MCF 10A (cell line): ENCODE results near the gene EIPR1. TPM values are rescaled to one million over a fixed set of nuclear protein-coding genes. Genes with fewer than 3 reads are reported as not detected.

Source experiments
- BruUV-seq: library from RNA; stranded (reverse); fragments of 400-500 nt; replicated peaks from 2 replicates; lab custom pipeline; 2021; lab: Mats Ljungman, UMichigan
- CTCF ChIA-PET: fragments of 300-600 bp; sonication (Branson Sonifier 250); formaldehyde crosslinking; extraction: SDS; loops from one replicate; lab custom pipeline; 2021; ENCODE audit warnings: antibody characterized with exemption, inconsistent platforms; lab: Yijun Ruan, JAX
- POLR2A ChIA-PET: fragments of 300-600, 350-650 bp; sonication (Branson Sonifier 250); formaldehyde crosslinking; extraction: SDS; loops from one replicate; lab custom pipeline; 2020; ENCODE audit warnings: antibody characterized with exemption, inconsistent platforms; lab: Yijun Ruan, JAX
- DNase-seq: peaks from one replicate; pipeline ENCODE4 v3.0.0-alpha.2; 2018; ENCODE audit not compliant: unreplicated experiment
- H3K27ac Mint-ChIP-seq: one replicate; pipeline ENCODE4 v1.8.0; 2022; ENCODE audit warnings: mild to moderate bottlenecking, low read depth, mixed read lengths; ENCODE audit not compliant: unreplicated experiment
- H3K27me3 Mint-ChIP-seq: one replicate; pipeline ENCODE4 v1.8.0; 2022; ENCODE audit warnings: mixed read lengths; ENCODE audit not compliant: insufficient read depth, unreplicated experiment
- H3K36me3 Mint-ChIP-seq: one replicate; pipeline ENCODE4 v1.8.0; 2022; ENCODE audit warnings: mild to moderate bottlenecking, moderate library complexity, mixed read lengths; ENCODE audit not compliant: insufficient read depth, unreplicated experiment
- H3K4me1 Mint-ChIP-seq: one replicate; pipeline ENCODE4 v1.8.0; 2022; ENCODE audit warnings: mixed read lengths; ENCODE audit not compliant: insufficient read depth, unreplicated experiment
- H3K4me3 Mint-ChIP-seq: one replicate; pipeline ENCODE4 v1.8.0; 2022; ENCODE audit warnings: mild to moderate bottlenecking, moderate library complexity, mixed read lengths; ENCODE audit not compliant: unreplicated experiment
- H3K9me3 Mint-ChIP-seq: one replicate; pipeline ENCODE4 v1.8.0; 2022; ENCODE audit warnings: mixed read lengths; ENCODE audit not compliant: unreplicated experiment
- CTCF ChIP-seq: fragments of 200-600 bp; IDR thresholded peaks from one replicate; pipeline ENCODE4 v1.8.0; 2022; ENCODE audit warnings: antibody characterized with exemption, mild to moderate bottlenecking; ENCODE audit not compliant: unreplicated experiment
- intact Hi-C: fragments of 100-400 bp; cut with micrococcal nuclease; formaldehyde crosslinking; loops from 2 replicates; pipeline ENCODE4 v1.14.1; 2022
- total RNA-seq: library from RNA; stranded (reverse); gene quantifications from 2 replicates; pipeline ENCODE4 v1.2.3, GENCODE V29; 2022

Gene EIPR1
- total RNA-seq, 1 experiment from 2014 or later = 49.0 TPM

GRCh38 chr2:3320910-3321605, 56.6 kb downstream of the EIPR1 start:
- ChIA-PET POLR2A (no interaction called here), CTCF (interaction anchor here (1.0 kb wide), 1 partner anchor 1091 kb away, joined by 3 read pairs; no protein-coding TSS in a partner anchor)
- DNase-seq = no peak
- intact Hi-C loops = no loop called here
- Mint-ChIP-seq H3K4me3 (no peak overlapping the region), H3K9me3 (no peaks in the 10 kb centered on the region), H3K4me1 (no peaks in the 10 kb centered on the region), H3K27me3 (no peaks in the 10 kb centered on the region), H3K27ac (no peak overlapping the region), H3K36me3 (peaks cover 19% of the 10 kb centered on the region)
- BruUV-seq = no TSS peak
- no peak for TF ChIP-seq CTCF

- ChIA-PET CTCF (no interaction called here), POLR2A (interaction anchor here (0.6 kb wide), 1 partner anchor 1365 kb away, joined by 3 read pairs; no protein-coding TSS in a partner anchor)
- no peaks in the 10 kb centered on the region for H3K9me3 Mint-ChIP-seq
- no TSS peak for BruUV-seq
- H3K4me1 Mint-ChIP-seq = no peaks in the 10 kb centered on the region
- intact Hi-C loops = no loop called here
- no peak overlapping the region for H3K4me3 Mint-ChIP-seq
- H3K36me3 Mint-ChIP-seq = peaks cover 16% of the 10 kb centered on the region
- DNase-seq = no peak
- H3K27me3 Mint-ChIP-seq = no peaks in the 10 kb centered on the region
- H3K27ac Mint-ChIP-seq = no peak overlapping the region
- TF ChIP-seq CTCF = no peak
Measured at GRCh38 chr2:3319745-3320566, 57.7 kb downstream of the EIPR1 start.

- TF ChIP-seq CTCF = no peak
- H3K27ac Mint-ChIP-seq = no peak overlapping the region
- peaks cover 16% of the 10 kb centered on the region for H3K36me3 Mint-ChIP-seq
- no peak for DNase-seq
- H3K4me1 Mint-ChIP-seq = no peaks in the 10 kb centered on the region
- H3K9me3 Mint-ChIP-seq = no peaks in the 10 kb centered on the region
- BruUV-seq = no TSS peak
- H3K4me3 Mint-ChIP-seq = no peak overlapping the region
- ChIA-PET POLR2A (interaction anchor here (0.6 kb wide), 1 partner anchor 1364 kb away, joined by 3 read pairs; no protein-coding TSS in a partner anchor), CTCF (no interaction called here)
- H3K27me3 Mint-ChIP-seq = no peaks in the 10 kb centered on the region
- intact Hi-C loops = no loop called here
Measured at GRCh38 chr2:3319134-3319533, 58.5 kb downstream of the EIPR1 start.
